HepG2 (cell line): ENCODE results near the gene MAPK13. TPM values are rescaled to one million over a fixed set of nuclear protein-coding genes. Genes with fewer than 3 reads are reported as not detected.

Experiments
- ATF7 ChIP-seq, 2 experiments: fragments of 450-650 bp in 1 of 2; sonication (generic) in 1 of 2; formaldehyde crosslinking in 1 of 2; IDR thresholded peaks; 2 replicates each; pipeline versions ENCODE4 v1.4.0 to v1.6.1; 2016 to 2020; ENCODE audit warnings: antibody characterized with exemption in 1 of 2, mild to moderate bottlenecking in 1 of 2, missing genetic modification reagents in 1 of 2
- BCLAF1 ChIP-seq: fragments of 450-650 bp; IDR thresholded peaks from 2 replicates; pipeline ENCODE4 v1.6.1; 2017; ENCODE audit warnings: mild to moderate bottlenecking
- CCDC6 ChIP-seq: sonication (generic); formaldehyde crosslinking; IDR thresholded peaks from 2 replicates; pipeline ENCODE4 v1.8.1; 2022; ENCODE audit warnings: mild to moderate bottlenecking, missing genetic modification reagents, moderate library complexity
- CENPBD1 ChIP-seq: sonication (generic); formaldehyde crosslinking; IDR thresholded peaks from 2 replicates; pipeline ENCODE4 v1.8.0; 2022; ENCODE audit warnings: missing genetic modification reagents, low read depth, mild to moderate bottlenecking, borderline replicate concordance
- CREB1 ChIP-seq, 2 experiments: fragments of 450-650 bp in 1 of 2; IDR thresholded peaks; 2 replicates each; pipeline ENCODE4 v1.6.1; 2016 to 2017; ENCODE audit warnings: control low read depth in 1 of 2, mild to moderate bottlenecking in 1 of 2, missing compliant biosample characterization in 1 of 2, missing genetic modification characterization in 1 of 2
- DRAP1 ChIP-seq: IDR thresholded peaks from 2 replicates; pipeline ENCODE4 v1.6.1; 2016; ENCODE audit warnings: missing genetic modification reagents, missing compliant biosample characterization
- EZH2 ChIP-seq: conservative IDR thresholded peaks from 2 replicates; pipeline ENCODE4 v1.6.1; 2012; ENCODE audit warnings: mild to moderate bottlenecking, low read depth, low read length, moderate library complexity
- GLI4 ChIP-seq: sonication (generic); formaldehyde crosslinking; IDR thresholded peaks from 2 replicates; pipeline ENCODE4 v1.5.1; 2020; ENCODE audit warnings: missing genetic modification reagents, mild to moderate bottlenecking, moderate library complexity, borderline replicate concordance
- HIVEP1 ChIP-seq: sonication (generic); formaldehyde crosslinking; IDR thresholded peaks from 2 replicates; pipeline ENCODE4 v1.4.0; 2020; ENCODE audit warnings: mild to moderate bottlenecking, missing genetic modification reagents
- HNRNPL ChIP-seq: fragments of 200-400 bp; formaldehyde crosslinking; IDR thresholded peaks from 2 replicates; pipeline ENCODE4 v1.6.1; 2017; ENCODE audit warnings: mild to moderate bottlenecking, low read depth, low read length
- MEIS2 ChIP-seq: sonication (generic); formaldehyde crosslinking; IDR thresholded peaks from 2 replicates; pipeline ENCODE4 v1.9.0; 2021; ENCODE audit warnings: mild to moderate bottlenecking, missing genetic modification reagents
- SNAPC5 ChIP-seq: sonication (generic); formaldehyde crosslinking; IDR thresholded peaks from 2 replicates; pipeline ENCODE4 v1.8.1; 2023; ENCODE audit warnings: mild to moderate bottlenecking, missing genetic modification reagents, borderline replicate concordance
- SP140L ChIP-seq: sonication (generic); formaldehyde crosslinking; IDR thresholded peaks from 2 replicates; pipeline ENCODE4 v1.4.0; 2020; ENCODE audit warnings: missing genetic modification reagents, borderline replicate concordance
- ZBTB4 ChIP-seq: sonication (generic); formaldehyde crosslinking; IDR thresholded peaks from 2 replicates; pipeline ENCODE4 v1.4.0; 2020; ENCODE audit warnings: missing genetic modification reagents, mild to moderate bottlenecking, borderline replicate concordance
- ZBTB42 ChIP-seq: sonication (generic); formaldehyde crosslinking; IDR thresholded peaks from 2 replicates; pipeline ENCODE4 v1.5.0; 2020; ENCODE audit warnings: mild to moderate bottlenecking, missing genetic modification reagents
- ZFP36L2 ChIP-seq: sonication (generic); formaldehyde crosslinking; IDR thresholded peaks from 2 replicates; pipeline ENCODE4 v1.4.0; 2020; ENCODE audit warnings: missing genetic modification reagents
- ZGPAT ChIP-seq: IDR thresholded peaks from 2 replicates; pipeline ENCODE4 v1.6.1; 2016; ENCODE audit warnings: mild to moderate bottlenecking
- ZIK1 ChIP-seq: sonication (generic); formaldehyde crosslinking; IDR thresholded peaks from 2 replicates; pipeline ENCODE4 v1.5.0; 2020; ENCODE audit warnings: mild to moderate bottlenecking, low read depth, missing genetic modification reagents, borderline replicate concordance
- ZNF224 ChIP-seq: sonication (generic); formaldehyde crosslinking; IDR thresholded peaks from 2 replicates; pipeline ENCODE4 v1.5.0; 2020; ENCODE audit warnings: mild to moderate bottlenecking, missing genetic modification reagents
- polyA plus RNA-seq, 8 experiments: library from polyadenylated mRNA; depleted of rRNA in 3 of 8; stranded (reverse) in 7 of 8; unstranded in 1 of 8; fragments of >200 nt; fragmentation: Illumina TruSeq in 4 of 8; extraction: Trizol in 4 of 8; gene quantifications; 2 replicates each; pipeline versions ENCODE4 v1.2.1 to v1.2.3, GENCODE V29; 2011 to 2016; ENCODE audit warnings: low read depth in 4 of 8, missing spikeins in 1 of 8, mixed read lengths in 1 of 8; ENCODE audit not compliant: insufficient read depth in 1 of 8
- total RNA-seq, 5 experiments: library from RNA; depleted of rRNA; stranded (reverse); fragments of >200 nt; fragmentation: Illumina TruSeq; extraction: Trizol; gene quantifications; 2 replicates each; pipeline ENCODE4 v1.2.3, GENCODE V29; 2016; ENCODE audit warnings: low read depth in 1 of 5

Gene MAPK13
- total and polyA plus RNA-seq, 2 of the 13 experiments (the other 11 are each of a cell fraction or from before 2014, with no cell fraction given) = 12.7 to 43.4 TPM

GRCh38 chr6:36095497-36096391 is 34.6 kb upstream of the MAPK13 start (continued):
- no peak for TF ChIP-seq HNRNPL
- TF ChIP-seq ZBTB4 (CRISPR knock-in tag) = peak; percentile 77; the same call in 1 of the 2 replicates
- TF ChIP-seq DRAP1 (CRISPR knock-in tag) = peak; percentile 79
- no peak; the same call in 1 of the 2 replicates for TF ChIP-seq GLI4 (CRISPR knock-in tag)
- no peak; the same call in 1 of the 2 replicates for TF ChIP-seq SNAPC5 (CRISPR knock-in tag)
- no peak for TF ChIP-seq BCLAF1
- no peak for TF ChIP-seq ZNF224
- no peak for TF ChIP-seq ZFP36L2 (CRISPR knock-in tag)
- no peak for TF ChIP-seq CENPBD1 (CRISPR knock-in tag)
- TF ChIP-seq ATF7 (IDR thresholded peaks at IDR 0.05) = no peak
- TF ChIP-seq ATF7 (CRISPR knock-in tag; IDR thresholded peaks at IDR 0.05) = no peak
- TF ChIP-seq ZGPAT (CRISPR knock-in tag) = peak; percentile 88
- peak; percentile 54; the same call in 1 of the 2 replicates for TF ChIP-seq CREB1 (IDR thresholded peaks at IDR 0.05)
- TF ChIP-seq CREB1 (CRISPR knock-in tag; IDR thresholded peaks at IDR 0.05) = peak; percentile 82
- peak; percentile 38; the same call in 1 of the 2 replicates for TF ChIP-seq CCDC6 (CRISPR knock-in tag)
- 0 out of 2 replicates have a peak, but pooled peaks have one; percentile 72 for TF ChIP-seq SP140L (CRISPR knock-in tag)
- no peak for TF ChIP-seq ZIK1 (CRISPR knock-in tag)
- TF ChIP-seq HIVEP1 (CRISPR knock-in tag) = no peak
- no peak for TF ChIP-seq EZH2
- TF ChIP-seq ZBTB42 = no peak
- peak; percentile 54; the same call in 1 of the 2 replicates for TF ChIP-seq MEIS2
